Adipocyte (in vitro differentiated cells): ENCODE data around the gene TBCCD1.
A peak's percentile ranks its signal among the peaks of the same experiment; 100 is the strongest.

ENCODE experiments used
- DNase-seq: peaks from one replicate; pipeline ENCODE4 v3.0.0-alpha.2; 2015; ENCODE audit warnings: low read depth
- H3K27me3 ChIP-seq: replicated peaks from 2 replicates; pipeline ENCODE4 v1.7.0; 2013; ENCODE audit warnings: mild to moderate bottlenecking, low read length, moderate library complexity; ENCODE audit not compliant: control insufficient read depth, insufficient read depth
- H3K36me3 ChIP-seq: 2 replicates; pipeline ENCODE4 v1.7.0; 2013; ENCODE audit warnings: low read length, mild to moderate bottlenecking, moderate library complexity; ENCODE audit not compliant: control insufficient read depth, insufficient read depth, severe bottlenecking
- H3K4me1 ChIP-seq: 2 replicates; pipeline ENCODE4 v1.7.0; 2013; ENCODE audit warnings: mild to moderate bottlenecking, low read length, moderate library complexity; ENCODE audit not compliant: control insufficient read depth, insufficient read depth
- H3K4me3 ChIP-seq: 2 replicates; pipeline ENCODE4 v1.7.0; 2013; ENCODE audit warnings: mild to moderate bottlenecking, low read length, moderate library complexity
- H3K9ac ChIP-seq: 2 replicates; pipeline ENCODE4 v1.7.0; 2013; ENCODE audit warnings: mild to moderate bottlenecking, low read length, moderate library complexity
- H3K9me3 ChIP-seq: 2 replicates; pipeline ENCODE4 v1.7.0; 2013; ENCODE audit warnings: mild to moderate bottlenecking, low read length, moderate library complexity; ENCODE audit not compliant: control insufficient read depth

Gene TBCCD1, protein sequence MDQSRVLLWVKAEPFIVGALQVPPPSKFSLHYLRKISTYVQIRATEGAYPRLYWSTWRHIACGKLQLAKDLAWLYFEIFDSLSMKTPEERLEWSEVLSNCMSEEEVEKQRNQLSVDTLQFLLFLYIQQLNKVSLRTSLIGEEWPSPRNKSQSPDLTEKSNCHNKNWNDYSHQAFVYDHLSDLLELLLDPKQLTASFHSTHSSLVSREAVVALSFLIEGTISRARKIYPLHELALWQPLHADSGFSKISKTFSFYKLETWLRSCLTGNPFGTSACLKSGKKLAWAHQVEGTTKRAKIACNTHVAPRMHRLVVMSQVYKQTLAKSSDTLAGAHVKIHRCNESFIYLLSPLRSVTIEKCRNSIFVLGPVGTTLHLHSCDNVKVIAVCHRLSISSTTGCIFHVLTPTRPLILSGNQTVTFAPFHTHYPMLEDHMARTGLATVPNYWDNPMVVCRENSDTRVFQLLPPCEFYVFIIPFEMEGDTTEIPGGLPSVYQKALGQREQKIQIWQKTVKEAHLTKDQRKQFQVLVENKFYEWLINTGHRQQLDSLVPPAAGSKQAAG

DNA sequence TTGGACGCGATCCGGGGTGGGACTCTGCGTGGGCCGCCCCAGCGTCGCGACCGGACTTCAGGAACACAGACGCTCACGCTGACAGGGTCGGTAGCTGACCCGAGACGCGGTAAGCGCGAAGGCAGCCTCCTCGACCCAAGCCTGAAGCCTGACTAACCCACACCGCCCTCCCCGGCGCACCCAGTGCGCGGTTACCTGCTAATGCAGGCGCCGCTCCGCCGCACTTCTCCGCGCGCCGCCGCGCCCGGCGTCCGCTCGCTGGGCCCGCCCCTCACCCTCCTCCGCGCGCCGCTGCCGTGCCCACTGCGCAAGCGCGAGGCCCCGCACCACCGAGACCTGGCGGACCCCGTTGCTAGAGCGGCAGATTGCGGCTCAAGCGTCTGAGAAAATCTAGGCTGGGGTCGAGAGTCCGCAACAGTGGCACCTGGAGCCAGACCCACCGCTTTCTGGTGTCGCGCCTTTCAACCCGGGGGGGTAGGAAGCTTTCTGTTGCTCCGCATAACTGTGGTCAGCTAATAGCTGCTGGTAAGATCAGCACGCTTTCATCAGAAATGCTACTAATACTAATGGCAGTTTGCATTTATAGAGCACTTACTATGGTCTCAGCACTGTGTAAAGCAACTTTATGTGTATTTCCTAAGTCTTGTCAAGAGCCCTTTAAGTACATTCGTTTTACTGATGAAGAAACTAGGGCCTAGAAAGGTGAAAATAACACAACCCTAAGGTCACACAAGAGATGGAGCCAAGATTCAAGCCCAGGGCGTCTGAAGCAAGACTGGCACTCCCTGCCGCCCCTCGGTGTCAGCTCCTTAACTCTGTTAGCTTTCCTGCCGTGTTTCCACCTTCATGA lies at the start of gene TBCCD1:
TBCCD1 (minus strand) TSS at position 268 of the 850 bp plus-strand sequence. CDS start 3,010 bp downstream, outside the sequence.
- Histone ChIP-seq H3K9ac (peak within 1 kb of the TSS; percentile 95), H3K9me3 (no peaks in the 10 kb centered on the region), H3K27me3 (no peaks in the 10 kb centered on the region), H3K36me3 (peaks cover 5% of the 10 kb centered on the region), H3K4me1 (peaks cover 26% of the 10 kb centered on the region), H3K4me3 (peak within 1 kb of the TSS; percentile 96)
- DNase-seq: peak; percentile 91

DNA sequence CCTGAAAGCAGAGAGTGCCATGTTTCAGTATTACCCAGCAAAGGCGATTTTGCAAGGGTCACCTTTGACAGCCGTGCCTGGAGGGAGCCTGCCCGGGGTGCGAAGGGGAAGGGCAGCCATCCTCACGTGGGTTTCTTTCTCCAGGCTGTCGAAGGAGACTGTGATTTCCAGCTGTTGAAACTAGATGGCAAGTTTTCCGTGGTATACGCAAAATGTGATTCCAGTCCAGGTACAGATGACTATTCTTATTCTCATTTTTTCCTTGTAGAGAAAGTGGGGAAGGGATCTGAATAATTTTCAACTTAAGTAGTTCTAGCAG lies 49.1 kb upstream of the TBCCD1 start:
- Histone ChIP-seq H3K4me1 (peaks cover 4% of the 10 kb centered on the region), H3K36me3 (no peaks in the 10 kb centered on the region), H3K9me3 (no peaks in the 10 kb centered on the region), H3K9ac (no peak overlapping the region), H3K4me3 (no peak overlapping the region), H3K27me3 (peaks cover 44% of the 10 kb centered on the region)
- no peak for DNase-seq

DNA sequence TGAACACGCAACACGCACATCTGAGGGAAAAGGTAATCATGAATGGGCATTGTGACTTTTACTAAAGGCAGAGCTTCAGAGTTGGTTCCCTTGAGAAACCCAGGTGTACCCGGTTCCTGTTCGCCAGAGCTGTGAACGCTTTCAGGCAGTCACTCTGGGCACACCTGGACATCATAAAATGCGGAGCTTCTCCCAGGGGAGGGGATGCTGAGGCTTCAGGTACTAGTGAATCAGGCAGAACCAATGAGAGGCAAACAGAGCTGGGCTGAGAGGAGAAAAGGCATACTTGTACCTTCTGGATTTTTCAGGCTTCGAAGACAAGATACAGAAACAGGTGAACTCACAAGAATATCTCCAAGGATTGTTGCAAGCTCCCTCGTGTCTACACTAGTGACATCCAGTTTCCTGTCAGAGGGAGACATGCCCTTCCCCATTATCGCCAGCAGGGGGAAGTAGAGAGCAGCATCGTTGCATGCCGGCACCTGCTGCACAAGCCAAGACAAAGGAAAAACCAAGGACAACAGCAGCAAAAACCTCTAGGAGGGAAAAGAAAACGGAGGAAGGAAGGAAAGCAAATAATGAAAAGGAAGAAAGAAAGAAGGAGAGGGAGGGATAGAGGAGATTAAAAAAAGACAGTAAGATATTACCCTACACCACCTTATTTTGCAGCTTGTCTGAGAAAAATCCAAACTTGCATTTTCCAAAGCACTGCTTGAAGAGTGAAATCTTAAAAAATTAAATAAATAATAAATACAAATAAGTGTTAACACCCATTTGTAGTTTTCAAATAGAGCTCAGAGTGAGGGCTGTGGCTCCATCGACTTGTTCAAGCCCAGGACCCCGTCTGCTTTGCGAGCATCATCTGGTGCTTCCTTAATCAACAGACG lies 47.7 kb upstream of the TBCCD1 start:
- H3K36me3 ChIP-seq: no peaks in the 10 kb centered on the region
- peaks cover 4% of the 10 kb centered on the region for H3K4me1 ChIP-seq
- H3K9me3 ChIP-seq: no peaks in the 10 kb centered on the region
- no peak overlapping the region for H3K9ac ChIP-seq
- peaks cover 34% of the 10 kb centered on the region for H3K27me3 ChIP-seq
- DNase-seq: peak; percentile 84
- no peak overlapping the region for H3K4me3 ChIP-seq

DNA sequence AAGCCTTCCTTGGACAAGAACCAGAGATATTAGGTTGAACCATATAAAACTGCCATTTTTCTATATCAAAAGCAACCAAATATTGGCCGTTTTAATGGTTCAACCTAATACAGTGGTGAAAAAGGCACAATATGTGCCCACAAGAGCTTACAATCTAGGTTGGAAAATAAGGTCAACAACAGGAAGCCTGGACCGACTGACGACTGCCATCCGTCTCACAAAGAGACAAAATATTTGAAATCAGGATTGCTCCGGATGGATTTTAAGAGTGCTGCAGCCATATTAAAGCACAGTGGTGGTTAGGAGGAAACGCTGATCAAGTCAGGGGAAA lies 47.1 kb upstream of the TBCCD1 start:
- H3K4me1 ChIP-seq: peaks cover 4% of the 10 kb centered on the region
- H3K36me3 ChIP-seq: no peaks in the 10 kb centered on the region
- peaks cover 30% of the 10 kb centered on the region for H3K27me3 ChIP-seq
- no peak overlapping the region for H3K4me3 ChIP-seq
- H3K9ac ChIP-seq: no peak overlapping the region
- DNase-seq: no peak
- no peaks in the 10 kb centered on the region for H3K9me3 ChIP-seq

DNA sequence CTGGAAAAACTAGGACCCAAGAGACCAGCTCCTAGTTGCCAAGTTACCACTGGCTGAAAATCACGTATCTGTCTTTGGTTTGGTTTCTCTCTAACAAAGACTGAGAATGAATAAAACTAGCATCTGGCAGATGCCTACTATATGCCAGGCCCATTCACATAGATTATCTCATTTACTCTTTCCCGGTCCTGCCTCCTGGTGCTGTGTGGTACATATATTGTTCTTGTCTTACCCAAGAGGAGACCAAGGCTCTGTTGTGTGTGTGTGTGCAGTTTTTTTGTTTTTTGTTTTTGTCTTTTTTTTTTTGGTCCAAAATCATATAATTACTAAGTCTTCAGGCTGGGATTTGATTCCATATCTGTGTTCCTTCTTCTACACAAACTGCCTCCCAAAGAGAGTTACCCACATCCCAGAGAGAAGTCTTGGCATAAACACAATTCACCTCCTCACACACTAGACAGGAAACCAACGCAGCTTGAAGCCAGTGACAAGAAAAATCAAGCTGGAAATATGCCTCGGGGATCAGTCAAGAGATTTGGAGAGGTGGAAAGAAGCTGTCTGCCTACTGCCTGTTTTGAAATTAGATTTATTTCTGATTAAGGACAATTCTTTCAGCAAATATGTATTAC lies 46.6 kb upstream of the TBCCD1 start:
- no peak overlapping the region for H3K9ac ChIP-seq
- no peaks in the 10 kb centered on the region for H3K9me3 ChIP-seq
- H3K4me3 ChIP-seq: no peak overlapping the region
- peaks cover 30% of the 10 kb centered on the region for H3K27me3 ChIP-seq
- DNase-seq: no peak
- peaks cover 4% of the 10 kb centered on the region for H3K4me1 ChIP-seq
- no peaks in the 10 kb centered on the region for H3K36me3 ChIP-seq

DNA sequence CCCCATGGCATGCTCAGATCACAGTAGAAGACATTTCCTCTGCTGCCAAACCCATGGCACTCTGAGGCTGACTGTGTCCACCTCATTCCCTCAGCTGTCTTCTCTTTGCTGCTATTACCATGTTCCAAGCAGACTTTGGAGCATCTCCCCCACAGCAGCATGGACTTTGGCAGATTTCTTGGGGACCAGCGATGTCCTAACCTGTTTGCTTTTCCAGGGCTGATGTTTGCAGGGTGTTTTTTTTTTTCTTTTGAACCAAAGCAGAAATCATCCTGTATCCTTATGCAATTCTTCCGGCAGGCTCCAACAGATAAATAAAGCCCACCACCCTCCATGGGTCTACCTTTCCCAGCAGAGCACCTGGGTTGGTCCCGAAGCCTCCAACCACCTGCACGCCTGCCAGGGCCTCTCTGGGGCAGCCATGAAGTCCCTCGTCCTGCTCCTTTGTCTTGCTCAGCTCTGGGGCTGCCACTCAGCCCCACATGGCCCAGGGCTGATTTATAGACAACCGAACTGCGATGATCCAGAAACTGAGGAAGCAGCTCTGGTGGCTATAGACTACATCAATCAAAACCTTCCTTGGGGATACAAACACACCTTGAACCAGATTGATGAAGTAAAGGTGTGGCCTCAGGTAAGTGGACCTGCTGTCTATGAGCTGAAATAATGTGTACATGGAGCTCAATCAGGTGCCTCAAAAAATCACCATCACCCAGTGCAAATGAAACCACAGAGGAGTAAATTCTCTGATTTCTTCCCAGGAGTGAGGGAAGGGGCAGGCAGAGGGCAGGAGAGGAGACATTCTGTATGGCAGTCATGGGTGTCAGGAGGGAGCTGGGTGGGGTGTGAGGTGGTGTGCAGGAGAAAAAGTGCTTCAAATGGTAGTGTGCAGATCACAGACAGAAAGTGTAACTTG lies 45.8 kb upstream of the TBCCD1 start, which contains the start of gene AHSG:
AHSG (plus strand) TSS at position 340 of the 916 bp plus-strand sequence; CDS start at position 422, 82 bp downstream.
- peaks cover 4% of the 10 kb centered on the region for H3K4me1 ChIP-seq
- no peaks in the 10 kb centered on the region for H3K9me3 ChIP-seq

DNA sequence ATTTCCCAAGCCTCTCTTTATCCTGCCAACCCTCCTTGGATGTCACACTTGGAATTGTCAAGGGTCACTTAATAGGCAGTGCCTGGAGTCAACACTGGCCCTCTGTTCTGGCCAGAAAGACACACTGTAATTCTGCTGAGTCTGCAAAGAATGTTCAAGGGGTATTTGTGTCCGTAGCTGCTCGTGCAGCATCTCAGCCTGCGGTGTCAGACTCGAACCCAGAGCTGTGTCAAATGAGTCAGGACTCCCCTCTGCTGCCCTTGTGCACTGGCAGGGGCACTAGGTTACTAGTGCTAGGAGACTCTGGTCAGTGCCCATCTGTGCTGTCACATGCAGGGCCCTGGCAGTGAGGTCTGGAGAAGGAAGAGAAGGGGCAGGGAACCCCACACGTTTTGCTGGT lies 44.9 kb upstream of the TBCCD1 start:
- Histone ChIP-seq H3K36me3 (no peaks in the 10 kb centered on the region), H3K27me3 (peaks cover 22% of the 10 kb centered on the region), H3K4me3 (no peak overlapping the region), H3K9me3 (no peaks in the 10 kb centered on the region), H3K9ac (no peak overlapping the region), H3K4me1 (peaks cover 4% of the 10 kb centered on the region)
- no peak for DNase-seq

More for the DNA sequence above, 45.8 kb upstream of the TBCCD1 start, which contains the start of gene AHSG:
- Histone ChIP-seq H3K36me3 (no peaks in the 10 kb centered on the region), H3K27me3 (peaks cover 27% of the 10 kb centered on the region), H3K9ac (no peak within 1 kb of the TSS), H3K4me3 (no peak within 1 kb of the TSS)
- no peak for DNase-seq

DNA sequence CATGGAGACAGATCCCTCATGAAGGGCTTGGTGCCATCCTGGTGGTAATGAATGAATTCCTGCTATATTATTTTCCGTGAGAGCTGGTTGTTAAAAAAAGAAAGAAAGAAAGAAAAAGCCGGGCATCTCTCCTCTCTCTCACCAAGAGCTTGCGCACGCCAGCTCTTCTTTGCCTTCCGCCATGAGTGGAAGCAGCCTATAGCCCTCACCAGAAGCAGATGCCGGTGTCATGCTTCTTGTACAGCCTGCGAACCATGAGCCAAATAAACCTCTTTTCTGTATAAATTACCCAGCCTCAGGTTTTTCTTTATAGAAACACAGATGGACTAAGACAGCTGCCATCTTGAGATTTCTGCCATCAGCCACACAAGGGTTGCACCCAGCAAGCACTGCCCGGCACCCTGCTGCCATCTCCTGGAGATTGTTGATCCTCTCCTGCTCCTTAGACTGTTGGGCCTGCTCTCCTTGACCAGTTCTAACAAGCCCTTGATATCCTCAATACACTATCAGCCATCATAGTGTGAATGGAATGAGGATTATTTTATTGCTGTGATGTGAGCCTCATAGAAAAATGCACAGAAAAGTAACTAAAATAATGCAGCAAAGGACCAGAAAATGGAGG lies 42.2 kb upstream of the TBCCD1 start:
- no peaks in the 10 kb centered on the region for H3K4me1 ChIP-seq

DNA sequence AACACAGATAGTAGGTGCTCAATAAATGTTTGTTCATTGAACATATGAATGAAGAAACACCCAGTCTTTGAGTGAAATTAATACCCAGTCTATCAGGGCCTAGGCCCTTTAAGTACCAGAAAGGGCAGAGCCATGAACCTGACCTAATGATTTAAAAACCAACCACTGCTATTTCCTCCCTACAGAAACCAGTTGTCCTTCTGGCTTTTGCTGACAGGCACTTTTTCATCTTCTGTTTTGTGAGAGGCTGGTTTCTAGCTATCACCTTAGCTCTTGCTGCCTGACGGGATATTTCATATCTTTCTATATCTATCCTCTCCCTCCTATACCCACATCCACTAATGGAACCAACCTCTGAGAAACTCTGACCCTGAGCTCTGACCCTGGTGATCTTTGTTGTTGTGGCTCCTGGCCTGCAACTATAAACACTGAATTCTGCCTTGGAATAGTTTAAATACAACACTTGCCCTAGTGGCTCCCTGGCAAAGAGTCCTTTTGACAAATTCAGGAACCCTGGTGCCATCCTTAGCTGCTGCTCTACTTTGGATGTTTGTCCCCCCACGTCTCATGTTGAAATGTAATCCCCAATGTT lies 41.6 kb upstream of the TBCCD1 start:
- no peaks in the 10 kb centered on the region for H3K4me1 ChIP-seq
- H3K9ac ChIP-seq: no peak overlapping the region
- H3K4me3 ChIP-seq: no peak overlapping the region
- no peak for DNase-seq
- H3K27me3 ChIP-seq: peaks cover 26% of the 10 kb centered on the region
- H3K9me3 ChIP-seq: no peaks in the 10 kb centered on the region
- no peaks in the 10 kb centered on the region for H3K36me3 ChIP-seq

More for the DNA sequence above, 42.2 kb upstream of the TBCCD1 start:
- Histone ChIP-seq H3K9ac (no peak overlapping the region), H3K4me3 (no peak overlapping the region), H3K27me3 (peaks cover 33% of the 10 kb centered on the region), H3K9me3 (no peaks in the 10 kb centered on the region), H3K36me3 (no peaks in the 10 kb centered on the region)
- DNase-seq: no peak
